Measurements from ENCODE around the gene TYMP.

TYMP gene

DNA sequence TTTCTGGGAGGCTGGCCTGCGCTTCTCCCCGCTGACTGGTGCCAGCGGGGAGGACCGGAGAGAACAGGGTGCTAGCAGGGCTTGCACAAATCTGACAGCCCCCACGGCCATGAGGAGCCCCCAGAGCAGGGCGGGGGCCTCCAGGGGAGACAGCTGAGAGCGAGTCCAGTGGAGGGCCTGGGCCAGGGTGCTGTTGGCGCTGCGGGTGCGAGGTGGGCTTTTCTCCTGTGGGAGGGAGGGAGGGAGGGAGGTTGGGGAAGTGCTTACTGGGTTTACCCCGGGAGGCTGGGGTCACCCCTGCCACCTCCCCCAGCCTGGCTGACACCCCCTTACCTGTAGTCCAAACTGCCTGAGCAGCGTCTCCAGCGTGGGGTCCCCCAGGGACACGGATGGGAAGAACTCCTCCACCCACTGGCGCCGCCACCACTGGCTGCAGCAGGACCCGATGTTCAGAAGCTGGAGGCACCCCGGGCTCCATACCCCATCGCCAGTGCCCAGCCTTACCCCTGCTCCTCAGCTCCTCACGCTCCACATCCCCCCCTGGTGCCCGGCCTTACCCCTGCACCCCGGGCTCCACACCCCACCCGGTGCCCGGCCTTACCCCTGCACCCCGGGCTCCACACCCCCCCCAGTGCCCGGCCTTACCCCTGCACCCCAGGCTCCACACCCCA lies 26.2 kb downstream of the TYMP start:
- DNase-seq, result no peak

DNA sequence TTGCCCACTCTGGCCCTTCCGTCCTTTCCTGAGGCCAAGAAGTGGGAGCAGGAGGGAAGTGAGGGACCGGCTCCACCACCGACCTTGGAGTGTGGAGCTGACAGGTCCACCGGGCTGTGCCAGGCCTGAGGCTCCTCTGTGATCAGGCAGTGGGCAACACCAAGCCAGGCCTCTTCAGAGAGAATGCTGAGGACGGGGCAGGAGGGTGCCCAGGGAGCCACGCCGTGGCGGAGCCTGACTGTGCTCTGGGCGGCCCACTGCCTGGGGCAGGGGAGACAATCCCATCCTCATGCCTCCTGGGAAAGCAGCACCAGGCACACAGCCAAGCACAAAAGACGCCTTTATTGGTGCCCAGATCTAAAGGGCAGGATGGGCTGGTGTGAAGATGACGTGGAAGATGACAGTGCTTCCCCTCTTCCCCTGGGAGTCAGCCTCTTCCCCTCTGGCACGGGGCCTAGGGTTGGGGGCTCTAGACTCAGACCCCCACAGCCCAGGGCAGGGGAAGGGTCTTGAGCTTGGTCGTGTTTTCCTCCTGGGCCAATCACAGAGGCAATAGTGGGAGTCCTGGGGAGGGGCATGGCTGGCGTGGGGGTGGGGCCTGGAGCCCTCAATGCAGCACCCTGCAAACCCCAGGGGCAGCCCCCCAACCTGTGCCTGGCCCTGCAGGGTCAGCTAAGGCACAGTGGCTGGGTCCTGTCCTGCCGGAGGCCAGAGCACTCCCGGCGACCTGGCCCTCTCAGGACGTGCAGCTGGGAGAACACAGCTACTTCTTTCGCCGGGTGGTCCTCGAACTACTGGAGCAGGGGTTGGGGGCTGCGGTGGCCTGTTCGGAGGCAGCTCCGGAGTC lies 27.0 kb downstream of the TYMP start:
- DNase-seq, result no peak

DNA sequence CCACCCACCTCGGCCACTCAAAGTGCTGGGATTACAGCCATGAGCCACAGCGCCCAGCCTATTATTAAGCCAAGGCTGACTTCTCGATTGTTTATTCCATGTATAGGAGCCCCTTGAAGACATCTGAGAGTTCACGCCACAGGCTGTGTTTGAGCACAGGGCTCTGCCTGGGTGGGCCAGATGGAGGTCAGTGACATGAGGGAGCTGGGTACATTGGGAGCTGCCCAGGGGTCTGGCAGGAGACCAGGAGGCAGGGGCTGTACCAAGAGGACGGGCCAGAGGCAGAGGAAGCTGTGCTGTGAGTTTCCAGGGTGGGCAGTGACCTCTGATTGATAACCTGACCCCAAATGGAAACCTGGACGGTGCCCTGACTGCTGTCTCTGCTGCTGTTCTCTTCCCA lies 27.7 kb downstream of the TYMP start:
- DNase-seq, result no peak

DNA sequence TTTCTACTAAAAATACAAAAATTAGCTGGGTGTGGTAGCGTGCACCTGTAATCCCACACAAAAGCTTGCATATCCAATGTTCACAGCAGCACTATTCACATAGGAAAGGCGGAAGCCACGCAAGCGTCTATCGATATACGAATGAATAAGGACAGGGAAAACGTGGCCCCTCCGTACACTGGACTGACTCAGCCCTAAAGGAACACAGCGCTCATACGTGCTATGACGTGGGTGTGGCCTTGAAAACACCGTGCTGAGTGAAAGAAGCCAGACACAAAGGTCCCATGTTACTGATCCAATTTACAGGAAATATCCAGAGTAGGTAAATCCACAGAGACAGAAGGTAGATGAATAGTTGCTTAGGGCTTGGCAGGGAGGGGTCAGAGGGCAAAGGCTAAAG lies 29.4 kb downstream of the TYMP start:
- no peak for DNase-seq

DNA sequence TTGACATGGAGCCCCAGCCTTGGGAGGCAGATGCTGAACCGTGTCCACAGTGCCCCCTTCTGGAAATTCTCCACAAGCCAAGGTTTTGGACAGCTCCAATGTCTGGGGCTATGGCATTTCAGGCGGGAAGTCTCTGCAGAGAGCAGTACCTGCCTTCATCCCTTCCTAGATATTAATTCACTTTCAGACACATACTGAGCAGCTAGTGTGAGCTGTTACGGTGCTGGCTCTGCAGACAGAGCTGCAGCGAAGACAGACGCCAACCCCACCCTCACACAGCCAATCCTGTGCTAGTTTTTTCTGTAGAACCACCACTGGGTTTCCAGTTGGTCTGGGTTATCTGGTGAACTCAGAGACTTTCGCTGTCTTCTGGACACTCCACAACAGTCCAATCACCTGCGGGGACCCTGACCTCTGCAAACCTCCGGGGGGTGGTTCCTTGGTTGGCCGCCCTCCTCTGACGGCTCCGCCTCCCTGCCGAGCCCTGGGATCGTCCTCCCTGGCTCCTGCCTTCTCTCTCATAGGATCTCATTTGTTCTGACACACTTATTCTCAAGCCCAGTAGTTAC lies 31.4 kb downstream of the TYMP start:
- DNase-seq, result no peak

DNA sequence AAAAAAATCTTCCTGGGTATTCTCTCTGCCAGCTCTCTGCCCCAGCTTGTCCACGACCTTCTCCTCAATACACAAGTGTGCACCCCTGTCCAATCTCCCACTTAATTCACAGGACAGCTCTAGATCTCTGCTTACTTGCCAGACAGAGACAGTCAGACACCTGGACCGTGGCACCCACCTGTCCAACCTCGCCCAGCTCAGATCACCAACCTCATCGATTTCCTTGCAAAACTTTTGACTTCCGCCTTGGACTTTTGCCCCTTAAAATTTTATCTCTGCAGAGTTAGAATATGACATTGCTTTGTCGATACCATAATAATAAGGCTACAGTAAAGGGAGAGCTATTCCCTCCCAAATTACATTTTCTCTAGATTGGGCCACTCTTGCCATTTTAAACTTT lies 32.7 kb downstream of the TYMP start:
- DNase-seq, result no peak

DNA sequence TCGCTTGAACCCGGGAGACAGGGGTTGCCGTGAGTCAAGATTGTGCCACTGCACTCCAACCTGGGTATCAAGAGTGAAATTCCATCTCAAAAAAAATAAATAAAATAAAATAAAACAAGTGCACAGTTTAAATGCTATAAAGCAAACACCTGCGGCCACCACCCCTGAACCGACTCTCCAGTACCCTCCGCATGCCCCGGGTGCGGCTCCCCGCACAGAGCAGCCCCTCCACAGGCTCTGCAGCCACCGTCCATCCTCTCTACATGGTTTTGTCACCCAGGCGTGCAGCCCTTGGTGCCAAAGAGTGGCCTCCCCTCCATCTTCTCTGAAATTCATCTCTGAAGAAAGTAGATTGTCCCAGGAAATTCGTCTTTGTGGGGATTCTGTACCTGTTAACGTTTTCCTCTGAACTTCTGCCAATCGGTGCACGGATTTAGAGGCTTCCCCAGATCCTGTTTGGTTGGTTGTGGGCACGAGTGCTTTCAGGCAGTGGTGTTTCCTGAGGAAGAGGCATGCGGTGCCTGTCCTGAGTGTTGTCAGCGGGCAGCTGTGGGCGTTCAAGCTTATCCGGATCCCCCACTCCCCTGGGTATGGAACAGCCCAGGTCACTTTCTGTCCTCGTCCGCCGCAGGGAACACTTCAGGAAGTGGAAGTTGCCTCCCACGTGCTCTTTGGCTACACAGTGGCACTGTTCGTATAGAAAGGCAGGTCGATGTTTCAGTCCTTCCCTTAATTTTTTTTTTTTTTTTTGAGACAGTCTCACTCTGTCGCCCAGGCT lies 39.1 kb downstream of the TYMP start:
- DNase-seq, result no peak

DNA sequence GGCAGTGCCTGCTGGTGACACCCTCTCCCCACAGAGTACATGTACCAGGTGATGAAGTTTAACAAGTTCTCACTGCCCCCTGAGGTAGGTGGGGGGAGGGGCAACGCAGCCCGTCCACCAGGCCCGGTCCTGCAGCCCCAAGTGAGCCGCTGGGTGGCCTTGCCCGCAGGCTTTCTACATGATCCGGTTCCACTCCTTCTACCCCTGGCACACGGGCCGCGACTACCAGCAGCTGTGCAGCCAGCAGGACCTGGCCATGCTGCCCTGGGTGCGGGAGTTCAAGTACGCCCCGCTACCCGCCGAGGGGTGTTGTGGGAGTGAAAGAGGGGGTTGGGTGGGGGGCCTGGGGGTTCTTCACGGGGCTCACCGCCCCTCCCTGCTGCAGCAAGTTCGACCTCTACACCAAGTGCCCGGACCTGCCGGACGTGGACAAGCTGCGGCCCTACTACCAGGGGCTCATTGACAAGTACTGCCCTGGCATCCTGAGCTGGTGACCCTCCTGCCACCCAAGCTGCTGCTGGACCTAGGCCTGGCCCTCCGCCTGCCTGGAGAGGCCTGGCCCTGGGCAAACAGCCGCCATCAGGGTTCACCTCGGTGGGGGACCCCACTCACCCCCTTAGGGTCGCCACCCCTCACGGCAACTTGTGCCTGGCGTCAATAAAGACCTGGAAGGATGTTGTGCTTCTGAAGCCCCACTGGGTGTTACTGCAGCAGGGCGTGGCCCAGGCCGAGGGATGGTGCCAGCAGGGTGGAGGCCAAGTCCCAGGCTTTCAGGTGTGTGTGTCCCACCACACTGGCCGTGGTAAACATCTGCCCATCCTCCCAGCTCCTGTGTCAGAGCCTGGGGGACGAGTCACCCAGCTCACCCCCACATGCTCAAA lies 40.2 kb downstream of the TYMP start:
- no peak for DNase-seq

DNA sequence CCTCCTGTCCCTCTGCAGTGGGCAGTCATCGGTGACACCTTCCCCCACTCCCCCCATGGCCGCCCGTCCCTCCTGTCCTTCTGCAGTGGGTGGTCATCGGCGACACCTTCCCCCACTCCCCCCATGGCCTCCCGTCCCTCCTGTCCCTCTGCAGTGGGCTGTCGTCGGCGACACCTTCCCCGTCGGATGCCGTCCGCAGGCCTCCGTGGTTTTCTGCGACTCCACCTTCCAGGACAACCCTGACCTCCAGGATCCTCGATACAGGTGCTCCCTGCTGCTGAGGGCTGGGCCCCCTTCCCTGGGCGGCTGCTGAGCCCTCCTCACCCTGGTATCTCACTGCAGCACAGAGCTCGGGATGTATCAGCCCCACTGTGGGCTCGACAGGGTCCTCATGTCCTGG lies 40.9 kb downstream of the TYMP start:
- DNase-seq, result no peak

DNA sequence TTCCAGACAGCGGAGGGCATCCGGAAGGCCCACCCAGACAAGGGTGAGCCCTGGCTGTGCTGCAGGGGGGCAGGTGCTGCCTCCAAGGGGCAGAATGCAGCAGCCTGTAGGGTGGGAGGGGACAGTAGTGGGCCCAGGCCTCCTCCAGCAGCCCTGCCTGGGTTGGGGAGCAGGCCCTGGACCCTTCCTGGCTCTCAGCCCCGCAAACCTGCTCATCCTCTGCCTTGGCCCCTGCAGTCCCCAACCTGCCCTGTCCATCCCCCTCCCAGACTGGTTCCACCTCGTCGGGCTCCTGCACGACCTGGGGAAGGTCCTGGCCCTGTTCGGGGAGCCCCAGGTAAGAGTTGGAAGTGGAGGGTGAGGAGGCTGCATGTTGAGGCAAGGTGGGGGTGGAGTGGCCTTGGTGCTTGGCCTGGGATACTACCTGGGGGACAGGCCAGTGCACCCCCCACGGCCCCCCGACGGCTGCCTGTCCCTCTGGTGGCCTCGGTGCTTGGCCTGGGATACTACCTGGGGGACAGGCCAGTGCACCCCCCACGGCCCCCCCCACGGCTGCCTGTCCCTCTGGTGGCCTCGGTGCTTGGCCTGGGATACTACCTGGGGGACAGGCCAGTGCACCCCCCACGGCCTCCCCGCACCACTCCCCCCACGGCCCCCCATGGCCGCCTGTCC lies 41.7 kb downstream of the TYMP start:
- no peak for DNase-seq

DNA sequence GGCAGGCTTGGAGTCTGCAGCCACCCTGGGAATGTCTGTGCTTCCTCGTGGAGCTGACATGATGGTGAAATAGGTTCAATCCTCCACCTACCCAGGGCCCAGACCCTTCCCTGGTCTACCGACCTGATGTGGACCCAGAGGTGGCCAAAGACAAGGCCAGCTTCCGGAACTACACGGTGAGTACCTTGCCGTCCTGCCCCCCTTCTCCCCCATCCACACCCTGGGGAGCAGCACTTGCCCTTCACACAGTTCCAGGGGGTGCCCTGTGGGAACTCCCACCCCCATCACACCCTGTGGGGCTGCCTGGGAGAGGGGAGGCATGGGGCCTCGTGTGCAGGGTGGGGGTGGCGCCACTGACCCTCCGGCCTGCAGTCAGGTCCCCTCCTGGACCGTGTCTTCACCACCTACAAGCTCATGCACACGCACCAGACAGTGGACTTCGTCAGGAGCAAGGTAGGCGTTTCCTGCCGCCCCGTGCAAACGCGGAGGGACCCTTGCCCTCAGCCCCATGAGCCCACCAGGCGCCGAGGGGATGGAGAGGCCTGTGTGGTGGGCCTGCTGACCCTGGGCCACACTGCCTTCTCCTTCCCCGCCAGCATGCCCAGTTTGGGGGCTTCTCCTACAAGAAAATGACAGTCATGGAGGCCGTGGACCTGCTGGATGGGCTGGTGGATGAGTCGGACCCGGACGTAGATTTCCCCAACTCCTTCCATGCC lies 42.4 kb downstream of the TYMP start:
- no peak for DNase-seq

DNA sequence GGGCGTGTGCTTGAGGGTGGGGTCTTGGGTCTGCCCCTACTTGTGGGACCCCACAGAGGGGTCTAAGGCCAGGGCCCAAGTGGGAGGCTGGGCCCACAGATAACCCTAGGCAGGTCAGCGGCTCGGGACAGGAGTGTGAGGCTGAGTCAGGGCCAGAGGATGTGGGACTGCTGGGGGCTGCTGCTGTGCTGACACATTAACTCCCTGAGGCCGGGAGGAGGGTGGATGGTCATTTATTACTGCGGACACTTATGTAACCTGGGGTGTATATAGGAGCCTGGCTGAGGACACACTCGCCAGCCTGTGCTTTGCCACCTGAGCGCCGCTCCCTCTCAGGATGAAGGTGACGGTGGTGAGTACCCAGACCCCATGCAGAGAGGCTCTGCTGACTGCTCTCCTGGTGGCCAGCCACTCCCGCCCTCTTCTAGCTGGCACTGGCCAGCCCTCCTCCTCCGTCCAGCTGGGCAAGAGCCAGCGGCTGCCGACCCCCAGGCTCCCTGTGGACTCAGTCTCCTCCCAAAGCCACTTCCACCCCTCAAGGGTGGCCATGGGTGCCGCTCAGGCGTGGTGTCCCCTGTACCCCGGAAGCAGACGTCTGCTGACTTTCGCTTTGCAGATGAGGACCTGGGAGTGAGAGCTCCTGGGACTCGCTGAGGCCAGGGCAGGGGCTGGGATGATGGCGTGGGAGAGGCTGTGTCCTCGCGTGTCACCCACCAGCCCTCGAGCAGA lies 43.1 kb downstream of the TYMP start, which contains the start of gene MIOX:
Gene MIOX, plus strand, starts transcription at position 299 of the 729 bp plus-strand sequence. Its CDS starts 39 bp downstream, at position 338.
- DNase-seq, result no peak

DNA sequence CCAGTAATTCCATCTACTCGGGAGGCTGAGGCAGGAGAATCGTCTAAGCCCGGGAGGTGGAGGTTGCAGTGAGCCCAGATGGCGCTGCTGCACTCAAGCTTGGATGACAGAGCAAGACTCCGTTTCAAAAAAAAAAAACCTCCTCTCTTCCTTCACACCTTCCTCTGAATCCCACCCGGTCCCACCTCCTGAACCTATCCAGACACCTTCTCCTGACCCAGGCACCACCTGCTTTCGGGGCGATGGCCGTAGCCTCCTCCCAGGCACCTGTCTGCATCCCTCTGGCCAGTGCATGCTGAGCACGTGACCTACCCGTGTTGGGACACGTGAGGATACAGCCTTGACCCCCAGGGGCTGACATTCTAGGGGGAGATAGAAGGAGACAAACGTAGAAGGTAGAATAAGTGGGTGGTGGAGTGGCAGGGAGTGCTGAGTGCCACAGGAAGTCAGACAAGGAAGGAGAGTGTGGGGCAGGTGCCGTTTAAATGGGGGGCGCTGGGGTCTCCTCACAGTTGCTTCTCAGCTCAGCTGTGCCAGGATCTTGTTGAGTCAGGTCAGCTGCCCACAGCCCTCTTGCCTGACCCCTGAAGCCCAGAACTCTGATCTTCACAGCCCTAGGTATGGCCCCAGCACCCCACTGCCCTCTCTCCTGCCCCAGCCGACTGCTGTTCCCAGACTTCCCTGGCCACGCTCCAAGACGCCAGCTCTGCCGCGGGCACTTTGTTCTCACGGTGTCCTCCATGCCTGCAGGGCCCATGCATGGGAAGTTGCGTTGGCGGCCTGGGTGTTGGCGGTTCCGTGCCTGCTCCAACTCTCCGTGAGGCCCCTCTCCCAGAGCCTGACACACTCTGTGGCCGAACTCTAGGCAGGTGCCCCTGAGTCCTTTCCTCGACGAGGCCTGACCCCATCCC lies 44.3 kb downstream of the TYMP start:
- no peak for DNase-seq

DNA sequence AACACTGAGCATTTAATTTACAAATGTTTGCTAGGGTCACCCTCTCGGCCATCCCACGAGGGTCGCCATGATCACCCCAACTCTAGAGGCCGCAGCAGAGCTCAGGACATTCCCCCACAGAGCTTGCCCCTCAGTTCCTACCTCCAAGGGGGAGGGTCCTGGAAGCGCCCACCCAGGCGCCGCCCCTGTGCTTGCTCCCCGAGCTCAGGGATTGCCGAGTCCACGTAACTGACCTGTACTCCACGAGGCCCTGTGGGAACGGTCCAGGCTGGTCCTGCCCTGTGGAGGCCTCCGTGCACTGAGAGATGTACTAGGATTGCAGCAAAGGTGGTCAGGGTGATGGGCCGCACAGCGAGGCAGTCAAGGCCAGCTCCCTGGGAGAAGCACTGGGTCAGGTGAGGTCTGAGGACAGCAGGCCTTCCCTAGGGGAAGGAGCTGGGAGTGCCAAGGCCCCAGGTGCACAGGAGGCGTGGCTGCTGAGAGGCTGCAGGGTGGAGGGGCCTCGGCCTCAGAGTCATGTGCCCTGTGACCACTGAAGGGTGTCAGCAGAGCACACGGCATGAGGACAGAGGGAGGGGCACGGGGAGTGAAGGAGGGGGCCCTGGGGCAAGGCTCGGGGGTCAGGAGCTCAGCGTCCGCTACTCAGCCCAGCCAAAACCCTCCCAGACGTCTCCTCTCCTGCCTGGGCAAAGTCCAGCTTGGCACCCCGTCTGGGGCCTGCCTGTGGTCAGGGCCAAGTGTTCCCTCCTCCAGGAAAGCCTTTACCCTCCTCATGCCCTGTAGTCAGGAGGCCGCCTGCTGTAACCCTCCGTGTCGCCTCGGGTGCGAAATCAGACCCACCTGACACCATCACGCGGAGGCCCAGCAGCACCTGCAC lies 45.6 kb downstream of the TYMP start:
- no peak for DNase-seq

DNA sequence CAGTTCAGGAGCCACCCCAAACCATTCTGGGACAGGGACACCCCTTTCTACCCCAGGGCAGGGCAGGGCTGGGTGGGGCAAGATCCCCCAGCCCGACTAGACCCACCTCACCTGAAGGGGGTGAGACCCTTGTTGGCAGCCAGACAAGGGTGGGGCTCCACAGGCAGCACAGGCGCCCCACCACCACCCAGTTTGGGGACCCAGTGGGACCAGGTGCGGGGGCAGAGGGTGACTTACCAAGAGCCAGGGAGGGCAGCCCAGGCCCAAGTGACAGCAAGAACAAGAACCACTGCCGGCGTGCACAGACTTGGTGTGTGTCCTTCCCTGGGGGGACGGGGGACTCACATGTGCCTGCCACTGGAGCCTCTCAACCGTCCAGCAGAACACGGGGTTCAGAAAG lies 46.3 kb downstream of the TYMP start:
- no peak for DNase-seq

DNA sequence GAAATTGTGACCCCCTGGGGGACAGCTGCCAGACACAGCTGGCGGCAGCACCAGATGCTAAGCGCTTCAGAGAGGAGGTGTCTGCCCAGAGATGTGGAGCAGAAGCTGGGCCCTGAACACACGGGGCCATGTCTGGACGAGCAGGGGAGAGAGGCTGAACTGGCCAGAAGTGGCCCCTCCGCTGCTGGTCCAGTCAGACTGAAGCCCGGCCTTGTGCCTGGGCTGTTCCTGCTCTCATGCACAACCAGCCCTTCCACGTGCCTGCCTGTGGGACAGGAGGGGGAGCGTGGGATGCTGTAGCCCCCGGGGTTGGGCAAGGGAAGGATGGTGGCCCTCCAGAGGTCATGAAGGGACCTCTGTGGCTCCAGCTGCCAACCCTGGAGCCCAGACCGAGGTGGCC lies 46.7 kb downstream of the TYMP start:
- DNase-seq, result no peak

DNA sequence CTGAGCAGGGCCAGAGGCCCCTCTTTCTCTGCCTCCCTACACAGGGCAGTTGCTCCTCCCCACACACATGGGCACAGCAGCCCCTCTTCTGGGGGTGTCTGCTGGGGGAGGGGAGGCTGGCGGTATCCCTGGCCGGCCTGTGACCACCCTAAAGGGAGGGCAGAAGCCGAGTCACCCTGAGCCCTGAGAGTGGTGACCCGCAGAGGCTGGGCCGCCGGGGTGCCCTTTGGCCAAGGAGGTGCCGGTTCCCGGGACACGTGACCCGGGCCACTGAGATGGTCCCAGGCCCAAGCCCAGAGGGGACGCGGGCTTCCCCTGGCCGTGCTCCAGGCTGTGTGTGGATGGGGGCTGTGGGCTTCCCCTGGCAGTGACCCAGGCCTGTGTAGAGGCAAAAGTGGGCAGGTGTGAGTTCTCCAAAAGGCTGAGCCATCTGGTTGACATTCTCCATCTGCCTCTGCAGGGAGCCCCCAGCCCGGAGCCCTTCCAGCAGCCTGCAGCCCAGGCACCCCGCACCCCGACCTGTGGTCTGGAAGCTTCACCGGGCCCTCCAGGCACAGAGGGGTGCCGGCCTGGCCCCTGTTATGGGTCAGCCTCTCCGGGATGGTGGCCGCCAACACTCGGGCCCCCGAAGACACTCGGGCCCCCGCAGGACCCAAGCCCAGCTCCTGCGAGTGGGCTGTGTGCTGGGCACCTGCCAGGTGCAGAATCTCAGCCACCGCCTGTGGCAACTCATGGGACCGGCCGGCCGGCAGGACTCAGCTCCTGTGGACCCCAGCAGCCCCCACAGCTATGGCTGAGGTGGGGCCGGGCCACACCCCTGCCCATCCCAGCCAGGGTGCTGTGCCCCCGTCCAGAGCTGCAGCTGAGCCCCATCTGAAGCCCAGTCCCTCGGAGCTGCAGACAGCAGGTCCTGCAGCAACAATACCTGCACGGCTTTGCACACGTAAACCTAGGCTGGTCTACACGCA lies 47.4 kb downstream of the TYMP start:
- DNase-seq, result no peak
